ENCODE data around the gene GALNT16. TPM values are rescaled to one million over a fixed set of nuclear protein-coding genes. Genes with fewer than 3 reads are reported as not detected.

The GALNT16 gene
- polyA plus RNA-seq, 1 donor (not counting 4 experiments of a cell fraction or from before 2014, with no cell fraction given), result not detected

GRCh38 chr14:69346710-69347109 is 86.8 kb downstream of the GALNT16 start:
- Histone ChIP-seq H3K27me3 (ENCODE audit: control insufficient read depth, extremely low read depth, insufficient read depth, low read length) (peaks cover 36% of the 10 kb centered on the region), H3K4me3 (ENCODE audit: control insufficient read depth in 2 of 3, extremely low read depth in 1 of 3, insufficient read depth in 2 of 3, low read depth in 1 of 3, low read length in 3 of 3) (no peak overlapping the region), H3K4me2 (ENCODE audit: control insufficient read depth, extremely low read depth, insufficient read depth, low read depth, low read length) (no peak overlapping the region), H3K36me3 (ENCODE audit: control insufficient read depth in 2 of 2, extremely low read depth in 1 of 2, insufficient read depth in 2 of 2, low read length in 2 of 2) (no peaks in the 10 kb centered on the region), H2AFZ (ENCODE audit: control insufficient read depth, low read length) (no peak overlapping the region), H3K4me1 (ENCODE audit: control insufficient read depth, extremely low read depth, insufficient read depth, low read length) (no peaks in the 10 kb centered on the region), H3K9me1 (ENCODE audit: control insufficient read depth, extremely low read depth, insufficient read depth, low read length) (no peaks in the 10 kb centered on the region), H3K79me2 (ENCODE audit: control insufficient read depth, insufficient read depth, low read length) (no peaks in the 10 kb centered on the region), H3K27ac (ENCODE audit: control insufficient read depth, insufficient read depth, low read length) (no peak overlapping the region), H3K9ac (ENCODE audit: control insufficient read depth, extremely low read depth, insufficient read depth, low read length) (no peak overlapping the region), H4K20me1 (ENCODE audit: control insufficient read depth, extremely low read depth, insufficient read depth, low read length) (no peaks in the 10 kb centered on the region), H3K9me3 (ENCODE audit: control insufficient read depth, low read depth, low read length) (no peaks in the 10 kb centered on the region)
- dilution Hi-C loops (cut with MboI; ENCODE audit: extremely low pct_ligation_motif_present, low sequenced_read_pairs), result no loop called here
- TF ChIP-seq CTCF (optimal IDR thresholded peaks at IDR 0.05 in 1 of 3, IDR thresholded peaks at IDR 0.05 in 1 of 3, conservative IDR thresholded peaks at IDR 0.05 in 1 of 3; ENCODE audit: extremely low read depth in 1 of 3, insufficient read depth in 2 of 3, low read length in 3 of 3), result peak; percentile 45 to 77 (median 56)
- no peak for TF ChIP-seq EZH2 (IDR thresholded peaks at IDR 0.05; ENCODE audit: low read length)
- DNase-seq (ENCODE audit: low read depth, low spot score) (no peak), FAIRE-seq (no peak)

- Histone ChIP-seq H3K9me1 (ENCODE audit: control insufficient read depth, extremely low read depth, insufficient read depth, low read length) (no peaks in the 10 kb centered on the region), H3K9ac (ENCODE audit: control insufficient read depth, extremely low read depth, insufficient read depth, low read length) (no peak overlapping the region), H2AFZ (ENCODE audit: control insufficient read depth, low read length) (no peak overlapping the region), H4K20me1 (ENCODE audit: control insufficient read depth, extremely low read depth, insufficient read depth, low read length) (no peaks in the 10 kb centered on the region), H3K27ac (ENCODE audit: control insufficient read depth, insufficient read depth, low read length) (no peak overlapping the region), H3K79me2 (ENCODE audit: control insufficient read depth, insufficient read depth, low read length) (no peaks in the 10 kb centered on the region), H3K36me3 (ENCODE audit: control insufficient read depth in 2 of 2, extremely low read depth in 1 of 2, insufficient read depth in 2 of 2, low read length in 2 of 2) (no peaks in the 10 kb centered on the region), H3K27me3 (ENCODE audit: control insufficient read depth, extremely low read depth, insufficient read depth, low read length) (peaks cover 18% of the 10 kb centered on the region), H3K4me3 (ENCODE audit: control insufficient read depth in 2 of 3, extremely low read depth in 1 of 3, insufficient read depth in 2 of 3, low read depth in 1 of 3, low read length in 3 of 3) (no peak overlapping the region), H3K9me3 (ENCODE audit: control insufficient read depth, low read depth, low read length) (no peaks in the 10 kb centered on the region), H3K4me2 (ENCODE audit: control insufficient read depth, extremely low read depth, insufficient read depth, low read depth, low read length) (no peak overlapping the region), H3K4me1 (ENCODE audit: control insufficient read depth, extremely low read depth, insufficient read depth, low read length) (no peaks in the 10 kb centered on the region)
- DNase-seq (ENCODE audit: low read depth, low spot score) (no peak), FAIRE-seq (no peak)
- TF ChIP-seq EZH2 (IDR thresholded peaks at IDR 0.05; ENCODE audit: low read length) (no peak), CTCF (optimal IDR thresholded peaks at IDR 0.05 in 1 of 3, IDR thresholded peaks at IDR 0.05 in 1 of 3, conservative IDR thresholded peaks at IDR 0.05 in 1 of 3; ENCODE audit: extremely low read depth in 1 of 3, insufficient read depth in 2 of 3, low read length in 3 of 3) (no peak)
- dilution Hi-C loops (cut with MboI; ENCODE audit: extremely low pct_ligation_motif_present, low sequenced_read_pairs), result no loop called here
Measured at GRCh38 chr14:69349091-69349777, 89.3 kb downstream of the GALNT16 start.
